RWPE2 (cell line): ENCODE measurements around the gene SEC23A.

Source experiments
- ATAC-seq: fragments of 200-7000 bp; cut with Tn5 transposase; 3 replicates; pipeline ENCODE4 v1.9.1; 2021; ENCODE audit warnings: low read depth
- DNase-seq: peaks from one replicate; pipeline ENCODE4 v3.0.0-alpha.2; 2020; ENCODE audit warnings: low spot score
- H3K27ac ChIP-seq: fragments of 450-650 bp; 2 replicates; pipeline ENCODE4 v1.5.1; 2017; ENCODE audit warnings: mild to moderate bottlenecking; ENCODE audit not compliant: poor library complexity, severe bottlenecking
- H3K27me3 ChIP-seq: fragments of 250-450 bp; sonication (Bioruptor Pico); 2 replicates; pipeline ENCODE4 v1.5.1; 2021; ENCODE audit warnings: mild to moderate bottlenecking, moderate library complexity; ENCODE audit not compliant: insufficient read depth, poor library complexity, severe bottlenecking
- H3K36me3 ChIP-seq: fragments of 250-450 bp; sonication (Bioruptor Pico); 2 replicates; pipeline ENCODE4 v1.5.1; 2020; ENCODE audit warnings: low read depth, mild to moderate bottlenecking, moderate library complexity
- H3K4me1 ChIP-seq: fragments of 250-450 bp; sonication (Bioruptor Pico); 2 replicates; pipeline ENCODE4 v1.5.1; 2021; ENCODE audit warnings: mild to moderate bottlenecking, moderate library complexity; ENCODE audit not compliant: insufficient read depth, poor library complexity, severe bottlenecking
- H3K4me3 ChIP-seq: fragments of 250-450 bp; sonication (Bioruptor Pico); 2 replicates; pipeline ENCODE4 v1.5.1; 2021; ENCODE audit warnings: mild to moderate bottlenecking, moderate library complexity; ENCODE audit not compliant: severe bottlenecking
- H3K9me3 ChIP-seq: fragments of 250-450 bp; sonication (Bioruptor Pico); 2 replicates; pipeline ENCODE4 v1.5.1; 2021; ENCODE audit warnings: mild to moderate bottlenecking, moderate library complexity; ENCODE audit not compliant: severe bottlenecking
- TF ChIP-seq, protein P1 (sequence below): fragments of 450-650 bp; IDR thresholded peaks from one replicate; pipeline ENCODE4 v1.5.1; 2017; ENCODE audit warnings: mild to moderate bottlenecking, moderate library complexity; ENCODE audit not compliant: poor library complexity, severe bottlenecking

Gene SEC23A

DNA sequence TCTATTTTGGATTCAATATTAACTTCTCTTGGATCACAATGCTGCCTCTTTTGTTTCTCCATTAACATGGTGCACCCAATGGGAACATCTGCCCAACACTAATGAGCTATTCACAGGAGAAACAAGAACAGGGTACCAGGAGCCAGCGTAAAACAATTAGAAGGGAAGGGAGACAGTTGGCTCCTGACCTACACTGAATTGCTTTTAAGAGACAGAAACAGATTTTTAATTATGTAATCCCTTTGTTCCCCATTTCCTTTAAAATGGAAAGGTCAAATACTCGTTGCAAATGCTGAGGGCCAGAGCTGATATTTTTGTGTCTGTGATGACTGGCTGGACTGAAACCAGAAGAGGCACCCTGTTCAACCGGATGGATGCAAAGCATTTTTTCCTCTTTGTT lies 108.3 kb downstream of the SEC23A start:
- DNase-seq (no peak), ATAC-seq (no peak)
- Histone ChIP-seq H3K9me3 (no peaks in the 10 kb centered on the region), H3K4me3 (no peak overlapping the region), H3K27me3 (no peaks in the 10 kb centered on the region), H3K4me1 (no peaks in the 10 kb centered on the region), H3K27ac (no peak overlapping the region), H3K36me3 (no peaks in the 10 kb centered on the region)
- TF ChIP-seq, protein P1, sequence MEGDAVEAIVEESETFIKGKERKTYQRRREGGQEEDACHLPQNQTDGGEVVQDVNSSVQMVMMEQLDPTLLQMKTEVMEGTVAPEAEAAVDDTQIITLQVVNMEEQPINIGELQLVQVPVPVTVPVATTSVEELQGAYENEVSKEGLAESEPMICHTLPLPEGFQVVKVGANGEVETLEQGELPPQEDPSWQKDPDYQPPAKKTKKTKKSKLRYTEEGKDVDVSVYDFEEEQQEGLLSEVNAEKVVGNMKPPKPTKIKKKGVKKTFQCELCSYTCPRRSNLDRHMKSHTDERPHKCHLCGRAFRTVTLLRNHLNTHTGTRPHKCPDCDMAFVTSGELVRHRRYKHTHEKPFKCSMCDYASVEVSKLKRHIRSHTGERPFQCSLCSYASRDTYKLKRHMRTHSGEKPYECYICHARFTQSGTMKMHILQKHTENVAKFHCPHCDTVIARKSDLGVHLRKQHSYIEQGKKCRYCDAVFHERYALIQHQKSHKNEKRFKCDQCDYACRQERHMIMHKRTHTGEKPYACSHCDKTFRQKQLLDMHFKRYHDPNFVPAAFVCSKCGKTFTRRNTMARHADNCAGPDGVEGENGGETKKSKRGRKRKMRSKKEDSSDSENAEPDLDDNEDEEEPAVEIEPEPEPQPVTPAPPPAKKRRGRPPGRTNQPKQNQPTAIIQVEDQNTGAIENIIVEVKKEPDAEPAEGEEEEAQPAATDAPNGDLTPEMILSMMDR, result no peak

DNA sequence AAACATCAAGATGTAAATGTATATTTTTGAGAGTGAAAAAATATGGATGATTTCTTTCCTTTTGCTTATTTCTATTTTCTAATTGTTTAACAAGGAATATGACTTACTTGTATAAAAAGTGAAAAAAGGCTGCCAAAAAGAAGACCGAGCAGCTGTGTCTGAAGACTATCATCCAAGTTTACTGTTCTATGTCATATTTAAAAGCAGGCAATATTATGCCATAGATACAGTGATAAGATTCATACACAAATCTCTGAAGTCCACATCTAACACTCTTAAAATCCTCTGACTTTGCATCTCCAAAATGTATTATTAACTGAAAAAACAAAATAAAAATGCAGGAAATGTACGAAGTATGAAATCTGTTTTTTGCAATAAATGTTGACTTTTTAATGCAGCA lies 109.1 kb downstream of the SEC23A start:
- Histone ChIP-seq H3K36me3 (no peaks in the 10 kb centered on the region), H3K4me3 (no peak overlapping the region), H3K27ac (no peak overlapping the region), H3K9me3 (no peaks in the 10 kb centered on the region), H3K27me3 (no peaks in the 10 kb centered on the region), H3K4me1 (no peaks in the 10 kb centered on the region)
- ATAC-seq, result no peak
- TF ChIP-seq, protein P1, result no peak
- no peak for DNase-seq

DNA sequence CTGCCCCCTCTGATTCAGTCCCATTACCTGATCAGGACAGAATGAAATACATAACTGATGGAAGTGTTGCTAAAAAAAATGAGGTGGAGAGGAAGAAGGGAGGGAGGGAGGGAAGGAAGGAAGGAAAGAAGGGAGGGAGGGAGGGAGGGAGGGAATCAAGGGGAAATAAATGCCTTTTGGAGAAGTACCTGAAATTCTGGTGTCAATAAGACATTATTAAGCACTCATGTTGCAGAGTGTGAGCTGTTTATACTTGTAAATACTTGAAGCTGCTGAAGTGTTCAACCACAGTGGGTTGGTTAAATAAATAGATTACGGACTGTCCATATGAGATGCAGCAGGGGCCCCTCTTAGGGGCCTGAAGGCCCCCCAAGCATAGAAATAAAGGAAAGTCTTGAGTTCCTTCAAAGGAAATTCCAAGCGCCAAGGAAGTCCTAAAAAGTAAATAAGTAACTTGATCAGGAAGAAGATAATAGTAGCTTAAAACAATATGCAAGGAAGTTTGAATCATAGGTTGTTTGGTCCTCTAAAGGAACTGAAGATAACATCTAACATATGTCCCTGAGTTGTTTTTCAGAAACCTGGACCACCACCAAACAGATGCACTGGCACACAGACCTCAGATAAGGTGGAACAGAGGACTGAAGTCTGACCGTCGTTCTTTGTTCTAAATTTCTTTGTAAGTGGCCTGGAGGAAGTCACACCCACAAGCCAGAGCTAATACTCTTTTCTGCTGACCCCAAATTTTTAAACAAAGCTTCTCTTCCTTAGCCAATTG lies 110.8 kb downstream of the SEC23A start:
- no peaks in the 10 kb centered on the region for H3K9me3 ChIP-seq
- no peak for ATAC-seq
- no peak overlapping the region for H3K27ac ChIP-seq
- no peak overlapping the region for H3K4me3 ChIP-seq
- TF ChIP-seq, protein P1, result no peak
- H3K36me3 ChIP-seq, result no peaks in the 10 kb centered on the region
- DNase-seq, result no peak
- H3K27me3 ChIP-seq, result no peaks in the 10 kb centered on the region
- no peaks in the 10 kb centered on the region for H3K4me1 ChIP-seq

DNA sequence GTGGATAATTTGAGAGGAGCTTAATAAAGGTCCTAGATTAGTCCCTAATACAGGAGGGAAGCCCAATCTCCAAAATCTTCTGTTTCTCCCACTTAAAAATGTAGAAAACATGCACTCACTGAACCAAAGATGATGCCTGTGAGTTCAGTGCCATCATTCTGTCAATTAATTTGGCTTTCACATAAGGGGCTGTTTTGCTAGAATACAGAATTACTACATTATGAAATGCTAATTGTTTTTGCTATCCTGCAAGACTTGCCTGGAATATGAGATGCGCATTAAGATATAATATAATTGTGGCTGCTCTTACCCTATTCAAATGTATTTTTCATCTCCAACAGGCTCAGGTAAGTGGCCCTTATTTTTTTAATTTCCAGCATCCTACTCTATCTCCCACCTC lies 111.7 kb downstream of the SEC23A start:
- Histone ChIP-seq H3K27me3 (no peaks in the 10 kb centered on the region), H3K4me1 (no peaks in the 10 kb centered on the region), H3K36me3 (no peaks in the 10 kb centered on the region), H3K4me3 (no peak overlapping the region), H3K27ac (no peak overlapping the region), H3K9me3 (no peaks in the 10 kb centered on the region)
- TF ChIP-seq, protein P1, result no peak
- DNase-seq, result no peak
- ATAC-seq, result no peak

DNA sequence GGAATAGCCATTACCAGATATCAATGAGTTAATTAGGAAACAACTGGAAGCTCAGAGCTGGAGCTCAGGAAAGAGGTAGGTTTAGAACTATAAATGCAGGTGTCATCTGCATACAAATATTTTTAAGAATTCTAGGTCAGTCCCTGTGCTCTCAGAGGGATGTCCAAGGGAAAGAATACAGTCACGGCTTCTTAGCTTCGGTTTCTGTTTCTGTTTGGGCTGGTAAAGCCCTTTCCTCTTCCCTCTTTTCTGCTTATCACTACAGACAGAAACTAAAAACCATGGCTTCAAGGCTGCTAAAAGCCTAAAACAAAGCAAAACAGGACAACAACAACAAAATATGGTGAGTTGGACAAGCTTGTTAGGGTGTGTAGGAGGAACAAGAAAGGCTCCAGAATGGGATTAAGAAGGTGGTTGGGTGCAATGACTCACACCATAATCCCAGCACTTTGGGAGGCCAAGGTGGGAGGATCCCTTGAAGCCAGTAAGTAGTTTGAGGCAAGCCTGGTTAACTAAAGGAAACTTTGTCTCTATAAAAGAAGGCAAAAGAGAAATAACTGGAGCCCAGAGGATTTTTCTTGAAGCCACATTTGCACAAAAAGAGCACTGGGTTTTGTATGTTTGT lies 113.0 kb downstream of the SEC23A start:
- Histone ChIP-seq H3K36me3 (no peaks in the 10 kb centered on the region), H3K9me3 (no peaks in the 10 kb centered on the region), H3K4me3 (no peak overlapping the region), H3K27ac (no peak overlapping the region), H3K27me3 (no peaks in the 10 kb centered on the region), H3K4me1 (no peaks in the 10 kb centered on the region)
- no peak for ATAC-seq
- TF ChIP-seq, protein P1, result no peak
- DNase-seq, result no peak
